ENCODE results near the gene ZDHHC14. TPM values are rescaled to one million over a fixed set of nuclear protein-coding genes. Genes with fewer than 3 reads are reported as not detected.

The ZDHHC14 gene
- total RNA-seq, 1 experiment from 2014 or later, result 8.1 TPM

DNA sequence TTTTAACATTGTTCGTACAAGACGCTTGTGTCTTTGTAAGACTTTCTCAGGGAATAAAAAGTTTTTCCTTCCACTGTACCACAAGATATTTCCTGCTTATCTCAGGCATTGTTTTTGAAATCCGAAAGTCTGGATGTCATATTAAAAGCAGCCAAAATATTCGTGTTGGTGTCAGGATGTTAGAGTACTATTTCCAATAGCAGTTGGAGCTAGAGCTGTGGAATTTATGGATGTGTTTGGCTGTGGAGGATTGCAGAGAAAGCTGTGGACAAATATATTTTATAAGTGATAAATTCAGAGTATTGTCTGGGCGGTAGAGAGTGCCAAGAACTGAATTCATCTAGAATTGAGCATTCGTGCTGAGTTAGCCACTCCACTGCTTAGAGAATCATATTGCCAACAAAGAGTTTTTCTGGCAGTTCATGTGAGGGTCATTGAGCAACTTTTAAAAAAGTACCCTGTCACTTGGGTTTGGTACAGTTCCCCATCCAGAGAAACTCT lies 57.7 kb downstream of the ZDHHC14 start:
- DNase-seq (ENCODE audit: low read depth), result no peak

DNA sequence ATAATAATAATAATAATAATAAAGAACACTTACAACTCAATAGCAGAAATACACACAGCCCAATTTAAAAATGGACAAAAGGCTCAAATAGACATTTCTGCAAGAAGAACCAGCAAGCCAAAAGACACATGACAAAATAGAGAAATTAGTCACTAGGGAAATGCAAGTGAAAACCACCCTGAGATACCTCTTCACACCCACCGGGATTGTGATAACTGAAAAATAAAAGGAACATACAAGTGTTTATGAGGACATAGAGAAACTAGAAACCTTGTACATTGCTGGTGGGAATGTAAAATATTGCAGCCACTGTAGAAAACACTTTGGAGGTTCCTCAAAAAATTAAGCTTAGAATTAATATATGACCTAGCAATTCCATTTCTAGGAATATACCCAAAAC lies 59.2 kb downstream of the ZDHHC14 start:
- no peak for DNase-seq (ENCODE audit: low read depth)

DNA sequence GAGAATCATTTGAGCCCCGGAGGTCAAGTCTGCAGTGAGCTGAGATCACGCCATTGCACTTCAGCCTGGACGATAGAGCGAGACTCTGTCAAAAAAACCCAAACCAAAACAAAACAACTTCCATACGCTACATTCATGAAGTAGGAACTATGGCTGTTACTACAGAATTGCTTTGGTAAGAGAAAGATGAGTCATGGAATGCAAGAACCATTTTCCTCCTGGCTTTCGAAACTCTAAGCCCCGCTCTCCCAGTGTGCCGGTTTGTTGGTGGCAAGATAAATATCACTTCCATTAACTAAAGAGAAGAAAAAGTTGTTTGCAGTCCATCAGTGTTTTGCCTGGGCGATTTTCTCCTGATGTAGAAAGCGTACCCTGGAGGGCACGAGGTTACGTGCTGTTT lies 61.3 kb downstream of the ZDHHC14 start:
- DNase-seq (ENCODE audit: low read depth), result no peak

DNA sequence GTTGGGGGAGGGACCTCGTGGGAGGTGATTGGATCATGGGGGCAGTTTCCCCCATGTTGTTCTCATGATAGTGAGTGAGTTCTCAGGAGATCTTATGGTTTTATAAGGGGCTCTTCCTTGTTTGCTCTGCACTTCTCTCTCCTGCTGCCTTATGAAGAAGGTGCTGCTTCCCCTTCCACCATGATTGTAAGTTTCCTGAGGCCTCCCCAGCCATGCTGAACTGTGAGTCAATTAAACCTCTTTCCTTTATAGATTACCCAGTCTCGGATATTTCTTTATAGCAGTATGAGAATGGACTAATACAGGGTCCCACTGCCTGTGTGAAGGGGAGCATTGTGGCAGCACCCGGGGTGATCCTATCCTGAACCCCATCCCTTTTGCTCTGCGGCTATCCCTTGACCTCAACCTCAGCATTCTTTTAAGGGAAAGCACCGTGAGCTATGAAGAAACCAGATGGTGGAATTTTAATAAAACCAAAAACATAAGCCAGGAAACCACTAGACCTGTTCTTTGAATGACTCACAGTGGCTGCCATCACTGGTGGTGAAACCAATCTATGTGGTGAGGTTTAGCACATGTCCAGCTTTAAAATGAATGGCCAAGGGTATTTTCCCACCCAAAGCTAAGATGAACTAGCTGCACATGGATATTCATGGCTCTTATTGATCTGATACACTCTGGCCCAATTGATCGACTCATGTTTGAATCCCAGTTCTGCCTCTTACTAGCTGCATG lies 62.2 kb downstream of the ZDHHC14 start:
- peak; percentile 90 for DNase-seq (ENCODE audit: low read depth)

DNA sequence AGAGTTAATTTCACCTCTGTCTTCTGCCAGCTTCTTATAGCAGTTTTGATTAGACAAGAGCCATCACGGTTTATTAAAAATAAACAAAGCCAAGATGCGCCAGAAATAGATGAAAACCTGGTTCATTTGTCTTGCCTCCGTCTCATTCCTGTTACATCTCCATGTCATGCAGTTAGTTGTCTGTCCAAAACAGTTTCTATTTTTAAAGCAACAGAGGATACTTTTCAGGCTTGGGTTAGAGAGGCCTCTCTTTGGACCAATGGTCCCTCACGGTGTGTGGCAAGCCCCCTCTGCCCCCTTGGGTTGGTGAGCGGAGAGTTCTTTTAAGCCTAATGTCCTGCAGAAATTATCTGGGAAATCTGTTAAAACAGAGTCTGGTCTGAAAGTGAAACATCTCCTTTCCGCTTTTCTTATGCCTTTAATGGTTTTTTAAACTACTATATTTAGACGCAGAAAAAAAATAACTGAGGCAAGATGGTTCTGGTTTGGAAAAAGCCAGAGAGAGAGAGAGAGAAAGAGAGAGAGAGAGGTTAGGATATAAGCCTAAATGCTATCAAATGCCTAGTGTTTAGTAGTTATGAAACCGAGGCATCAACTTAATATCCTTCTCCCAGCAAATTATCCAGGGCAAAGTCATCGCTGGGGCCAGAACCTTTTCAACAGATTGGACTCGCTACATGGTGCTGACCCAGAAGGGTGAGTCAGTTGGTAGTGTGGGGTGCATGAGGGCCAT lies 64.5 kb downstream of the ZDHHC14 start:
- DNase-seq (ENCODE audit: low read depth), result no peak

DNA sequence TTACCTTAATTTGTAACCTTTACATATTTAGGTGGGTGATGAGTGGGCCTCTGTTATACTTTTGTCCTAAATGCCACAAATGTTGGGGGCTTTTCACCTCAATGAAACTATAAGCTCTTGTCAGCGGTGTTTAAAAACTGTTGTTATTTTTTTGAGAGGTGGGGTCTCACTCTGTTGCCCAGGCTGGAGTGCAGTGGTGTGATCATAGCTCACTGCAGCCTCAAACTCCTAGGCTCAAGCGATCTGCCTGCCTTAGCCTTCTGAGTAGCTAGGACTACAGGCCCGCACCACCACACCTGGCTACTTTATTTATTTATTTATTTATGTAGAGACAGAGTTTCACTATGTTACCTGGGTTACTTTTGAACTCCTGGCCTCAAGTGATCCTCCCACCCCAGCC lies 66.7 kb downstream of the ZDHHC14 start:
- DNase-seq (ENCODE audit: low read depth), result no peak

DNA sequence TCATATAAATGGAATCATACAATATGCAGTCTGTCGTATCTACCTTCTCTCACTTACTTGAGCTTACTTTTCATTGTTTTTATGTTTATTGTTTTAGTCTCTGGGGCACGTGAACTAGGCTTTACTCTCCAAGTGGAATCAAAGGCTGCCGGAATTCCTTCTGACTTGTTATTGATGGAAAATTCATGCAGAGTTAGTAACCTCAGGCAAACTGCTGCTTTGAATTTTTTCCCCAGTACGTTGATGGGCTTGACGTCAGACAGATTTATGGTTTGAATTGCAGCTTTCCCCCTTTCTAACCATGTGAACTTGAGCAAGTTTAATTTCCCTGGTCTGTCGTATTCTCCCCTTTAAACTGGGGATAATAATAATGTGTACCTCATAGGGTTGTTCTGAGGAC lies 68.6 kb downstream of the ZDHHC14 start:
- DNase-seq (ENCODE audit: low read depth), result no peak

DNA sequence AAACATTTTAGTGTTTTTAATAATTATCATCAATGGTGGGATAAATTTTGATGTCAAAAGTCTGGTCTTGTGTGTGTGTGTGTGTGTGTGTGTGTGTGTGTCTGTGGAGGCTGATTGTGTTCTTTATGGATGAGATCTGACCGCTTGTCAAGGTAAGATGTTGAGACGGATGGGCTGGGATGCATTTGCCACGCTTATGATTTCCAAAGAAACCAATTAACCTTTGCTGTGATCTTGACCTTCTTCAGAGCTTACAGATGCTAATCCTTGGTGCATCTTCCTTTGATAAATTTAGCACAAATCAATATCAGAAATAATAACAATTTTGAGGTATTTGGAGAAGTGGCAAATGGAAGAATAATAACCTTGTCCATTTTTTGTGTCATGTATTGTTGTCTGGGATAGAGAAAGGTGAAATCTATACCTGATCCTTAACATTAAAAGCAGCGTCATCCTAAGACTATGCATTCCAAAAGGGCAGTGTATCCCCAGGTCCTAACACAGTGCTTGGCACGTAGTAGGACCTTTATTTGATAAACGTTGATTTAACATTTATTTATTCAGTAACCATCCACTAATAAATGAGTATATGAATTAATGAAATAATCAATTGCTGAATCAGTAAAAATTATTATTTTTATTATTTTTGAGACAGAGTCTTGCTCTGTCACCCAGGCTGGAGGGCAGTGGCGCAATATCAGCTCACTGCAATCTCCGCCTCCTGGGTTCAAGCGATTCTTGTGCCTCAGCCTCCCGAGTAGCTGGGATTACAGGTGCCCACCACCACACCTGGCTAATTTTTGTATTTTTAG lies 70.1 kb downstream of the ZDHHC14 start:
- no peak for DNase-seq (ENCODE audit: low read depth)

DNA sequence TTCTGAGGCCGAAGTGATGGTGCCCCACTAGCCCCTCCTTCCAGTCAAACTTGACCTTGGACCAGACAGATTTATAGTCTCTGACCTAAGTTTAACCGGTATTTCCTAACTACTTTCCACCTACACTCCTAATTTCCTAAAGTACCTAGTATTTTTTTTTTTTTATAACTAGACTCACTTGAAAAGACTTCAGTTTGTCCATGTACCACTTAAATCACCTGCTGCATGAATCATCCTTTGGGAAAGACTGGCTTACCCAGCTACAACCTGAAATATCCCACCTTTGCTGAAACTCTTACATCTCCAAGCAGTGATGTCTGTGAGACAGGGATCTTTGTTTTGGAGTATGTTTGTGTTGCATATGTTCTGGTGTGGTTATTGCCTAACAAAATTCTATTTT lies 71.1 kb downstream of the ZDHHC14 start:
- no peak for DNase-seq (ENCODE audit: low read depth)

DNA sequence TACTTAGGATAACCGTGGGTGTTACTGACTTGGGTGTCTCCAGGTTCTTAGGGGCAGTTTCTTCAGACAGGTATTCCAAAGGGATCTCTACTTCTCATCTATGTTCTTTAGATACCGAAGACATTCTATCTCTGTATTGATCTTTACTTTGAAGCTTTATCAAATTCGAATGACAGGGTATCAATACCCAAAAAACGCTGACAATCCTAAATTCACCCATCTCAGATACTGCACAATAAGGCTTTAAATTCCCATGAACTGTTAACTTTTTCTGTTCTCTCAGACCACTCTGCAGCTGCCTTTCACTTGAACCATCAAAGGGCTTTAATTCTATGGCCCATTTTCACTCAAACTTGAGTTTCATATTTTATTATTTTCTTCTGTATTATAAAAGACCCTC lies 72.1 kb downstream of the ZDHHC14 start:
- DNase-seq (ENCODE audit: low read depth), result no peak

DNA sequence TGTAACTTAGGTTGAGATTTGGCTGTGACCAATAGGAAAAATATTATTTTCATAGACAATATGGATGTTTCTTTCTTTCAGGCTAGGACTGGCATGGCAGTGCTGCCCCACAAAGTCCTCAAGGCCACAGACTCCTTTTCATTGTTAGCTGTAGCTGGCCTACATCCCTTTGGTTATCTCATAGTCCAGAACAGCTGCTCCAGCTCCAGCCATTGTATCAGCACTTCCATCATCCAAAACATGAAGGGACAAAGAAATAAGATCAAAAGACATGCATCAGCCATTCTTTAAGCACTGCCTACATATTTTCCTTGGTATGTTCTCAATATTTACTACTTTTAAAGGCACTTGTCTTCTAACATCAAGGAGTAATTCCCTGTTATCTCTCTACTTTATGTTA lies 73.0 kb downstream of the ZDHHC14 start:
- no peak for DNase-seq (ENCODE audit: low read depth)

DNA sequence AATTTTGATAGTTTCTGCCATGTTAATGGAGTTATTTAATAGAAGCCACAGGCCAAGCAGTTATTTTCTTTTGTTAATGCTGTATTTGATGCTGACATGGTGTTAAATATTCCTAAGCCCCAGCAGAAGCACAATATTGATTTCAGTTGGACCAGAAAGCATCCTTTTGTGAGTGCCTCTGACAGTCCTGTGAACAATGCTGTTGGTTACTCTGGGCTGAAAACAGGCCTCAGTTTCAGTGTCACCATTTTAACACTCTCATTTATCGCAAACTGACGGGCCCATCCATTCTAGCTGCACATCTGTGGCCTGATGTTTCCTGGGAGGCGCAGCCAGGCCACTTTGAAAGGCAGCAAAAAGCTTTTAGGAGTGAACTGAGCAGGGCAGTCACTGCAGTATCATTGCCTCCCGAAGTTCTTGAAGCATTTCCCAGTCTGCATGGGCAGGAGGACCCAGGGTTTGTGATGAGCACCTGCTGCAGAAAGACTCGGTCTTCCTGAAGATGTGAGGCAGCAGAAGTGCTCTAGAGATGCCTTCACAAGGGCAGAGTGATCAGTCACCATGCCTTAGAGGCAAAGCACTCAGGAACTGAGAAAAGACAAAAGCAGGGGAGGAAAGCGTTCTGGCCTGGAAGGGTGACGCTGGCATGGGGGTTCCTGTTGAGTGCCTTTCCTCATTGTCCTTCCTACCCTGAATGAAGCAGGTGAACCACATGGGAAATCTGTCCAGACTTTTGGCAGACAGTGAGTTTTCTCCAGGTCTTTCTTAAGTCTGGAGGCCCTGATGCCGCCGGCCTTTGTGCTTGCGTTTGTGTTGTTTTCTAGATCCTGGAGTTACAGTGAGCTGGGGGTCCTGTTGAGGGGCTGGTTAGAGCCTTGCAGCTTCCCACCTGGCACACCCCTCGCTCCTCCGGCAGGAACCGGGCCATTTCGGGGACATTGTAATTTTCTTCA lies 74.0 kb downstream of the ZDHHC14 start:
- DNase-seq (ENCODE audit: low read depth), result no peak

DNA sequence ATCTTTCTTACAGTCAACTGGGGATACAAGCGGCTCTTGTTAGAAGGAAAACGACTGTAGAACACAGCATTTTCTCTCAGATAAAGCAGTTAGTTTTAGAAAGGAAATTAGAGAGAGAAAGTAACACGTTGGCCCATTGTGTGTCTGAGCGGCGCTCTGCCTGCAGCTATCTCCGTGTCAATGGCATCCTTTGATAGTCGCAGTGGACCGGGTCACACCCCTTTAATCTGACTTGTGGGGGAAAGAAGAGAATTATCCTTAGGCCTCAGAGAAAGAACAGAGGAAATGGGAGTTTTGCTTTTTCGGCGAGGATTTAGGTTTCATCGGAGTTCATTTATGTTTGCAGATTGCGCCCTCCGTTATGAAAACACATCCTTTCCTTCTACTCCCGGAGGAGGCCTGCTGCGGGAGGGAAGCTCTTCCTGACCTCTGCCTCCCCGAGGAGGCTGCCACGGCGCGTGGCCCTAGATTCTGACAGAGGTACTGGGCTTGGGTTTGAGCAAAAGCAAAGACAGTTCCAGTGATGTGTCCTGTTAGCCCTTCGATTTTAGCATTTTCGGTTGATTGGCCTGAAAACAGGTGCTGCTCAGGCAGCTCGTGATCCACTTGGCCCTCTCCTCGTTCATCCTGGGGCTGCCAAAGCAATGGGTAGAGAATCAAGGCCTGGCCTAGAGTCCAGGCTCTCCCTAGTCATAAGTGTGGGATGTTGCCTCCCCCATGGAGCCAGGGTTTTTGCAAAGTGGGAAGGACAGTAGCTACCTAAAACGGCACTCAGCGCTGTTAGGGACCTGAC lies 74.9 kb downstream of the ZDHHC14 start:
- DNase-seq (ENCODE audit: low read depth), result no peak

DNA sequence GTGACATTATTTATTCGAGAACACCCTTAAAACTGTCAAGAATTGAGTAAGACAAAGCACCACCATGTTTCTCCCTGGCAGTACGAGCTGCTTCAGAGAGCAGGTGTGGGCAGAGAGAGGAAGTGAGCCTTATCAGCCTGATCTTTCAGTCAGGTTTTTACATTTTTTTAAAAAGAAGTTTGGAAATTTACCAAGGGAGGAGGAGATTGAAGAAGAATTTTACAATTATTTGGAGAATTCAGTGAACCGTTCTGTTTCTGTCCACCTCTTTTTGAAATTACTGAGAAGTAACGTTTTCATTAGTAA lies 75.5 kb downstream of the ZDHHC14 start:
- DNase-seq (ENCODE audit: low read depth), result no peak

DNA sequence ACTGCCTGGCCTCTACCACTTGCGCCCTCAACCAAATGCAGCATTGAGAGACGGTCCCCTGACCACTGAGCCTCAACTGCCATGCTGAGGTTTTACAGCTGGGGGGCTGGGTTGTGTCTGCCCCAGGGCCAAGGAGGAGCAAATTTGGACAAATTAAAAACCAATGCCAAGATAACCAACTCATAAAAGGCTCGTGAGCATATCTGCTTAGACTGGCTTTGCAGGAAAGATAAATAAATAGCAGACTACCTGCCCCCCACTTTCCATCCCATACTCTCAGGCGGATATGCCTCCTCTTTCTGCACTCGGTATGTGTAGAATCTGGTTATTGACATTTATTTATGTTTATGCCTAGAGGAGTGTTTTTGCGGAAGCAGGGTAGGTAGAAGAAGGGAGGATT lies 76.8 kb downstream of the ZDHHC14 start:
- no peak for DNase-seq (ENCODE audit: low read depth)

DNA sequence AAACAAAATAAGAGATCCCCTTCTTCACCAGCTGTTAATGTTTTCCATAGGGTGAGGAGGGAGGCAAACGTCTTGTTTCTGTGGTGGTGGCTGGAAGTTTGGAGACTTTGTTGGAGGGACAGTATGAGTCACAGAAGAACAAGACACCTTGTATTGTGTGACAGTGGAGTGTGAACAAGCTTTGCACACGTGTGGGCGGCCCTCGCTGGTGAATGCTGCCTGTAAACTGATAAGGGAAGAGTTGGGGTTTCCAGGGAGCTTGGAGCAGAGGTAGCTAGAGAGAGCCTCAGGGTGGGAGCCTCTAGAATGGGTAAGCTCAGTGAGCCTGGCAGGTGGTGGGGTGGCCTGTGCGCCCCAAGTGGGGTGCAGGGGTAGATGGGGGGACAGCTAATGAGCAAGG lies 78.3 kb downstream of the ZDHHC14 start:
- DNase-seq (ENCODE audit: low read depth), result no peak

DNA sequence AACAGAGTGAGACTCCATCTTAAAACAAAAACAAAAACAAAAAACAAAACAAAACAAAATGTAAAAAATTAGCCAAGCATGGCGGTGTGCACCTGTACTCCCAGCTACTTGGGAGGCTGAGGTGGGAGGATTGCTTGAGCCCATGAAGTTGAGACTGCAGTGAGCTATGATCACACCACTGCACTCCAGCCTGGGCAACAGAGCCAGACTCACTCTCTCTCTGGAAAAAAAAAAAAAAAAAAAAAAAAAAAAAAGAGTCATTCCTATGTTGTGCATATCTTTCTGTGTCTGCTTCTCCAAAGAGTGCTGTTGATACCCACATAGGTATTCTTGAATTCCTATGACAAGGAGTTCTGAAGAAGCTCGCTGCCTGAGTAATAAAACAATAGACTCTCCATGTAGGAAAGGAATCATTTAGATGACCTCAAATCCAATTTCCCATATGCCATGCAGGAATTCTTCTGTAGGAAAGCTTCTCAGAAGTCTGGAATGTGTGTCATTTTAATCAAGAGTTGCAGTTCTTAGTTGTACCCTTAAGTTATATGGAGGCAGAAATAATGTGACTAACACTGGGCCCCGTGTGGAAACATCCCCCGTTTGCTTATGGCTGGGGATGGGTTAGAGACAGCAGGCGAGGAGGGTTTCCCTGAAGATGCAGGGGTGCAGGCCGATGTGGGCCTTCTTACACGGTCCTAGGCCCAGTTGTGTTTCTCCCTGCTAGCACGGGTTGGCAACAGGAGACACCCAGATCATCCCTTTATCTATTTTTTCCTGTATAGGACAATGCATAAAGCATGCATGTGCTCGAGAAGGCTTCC lies 79.4 kb downstream of the ZDHHC14 start:
- no peak for DNase-seq (ENCODE audit: low read depth)

DNA sequence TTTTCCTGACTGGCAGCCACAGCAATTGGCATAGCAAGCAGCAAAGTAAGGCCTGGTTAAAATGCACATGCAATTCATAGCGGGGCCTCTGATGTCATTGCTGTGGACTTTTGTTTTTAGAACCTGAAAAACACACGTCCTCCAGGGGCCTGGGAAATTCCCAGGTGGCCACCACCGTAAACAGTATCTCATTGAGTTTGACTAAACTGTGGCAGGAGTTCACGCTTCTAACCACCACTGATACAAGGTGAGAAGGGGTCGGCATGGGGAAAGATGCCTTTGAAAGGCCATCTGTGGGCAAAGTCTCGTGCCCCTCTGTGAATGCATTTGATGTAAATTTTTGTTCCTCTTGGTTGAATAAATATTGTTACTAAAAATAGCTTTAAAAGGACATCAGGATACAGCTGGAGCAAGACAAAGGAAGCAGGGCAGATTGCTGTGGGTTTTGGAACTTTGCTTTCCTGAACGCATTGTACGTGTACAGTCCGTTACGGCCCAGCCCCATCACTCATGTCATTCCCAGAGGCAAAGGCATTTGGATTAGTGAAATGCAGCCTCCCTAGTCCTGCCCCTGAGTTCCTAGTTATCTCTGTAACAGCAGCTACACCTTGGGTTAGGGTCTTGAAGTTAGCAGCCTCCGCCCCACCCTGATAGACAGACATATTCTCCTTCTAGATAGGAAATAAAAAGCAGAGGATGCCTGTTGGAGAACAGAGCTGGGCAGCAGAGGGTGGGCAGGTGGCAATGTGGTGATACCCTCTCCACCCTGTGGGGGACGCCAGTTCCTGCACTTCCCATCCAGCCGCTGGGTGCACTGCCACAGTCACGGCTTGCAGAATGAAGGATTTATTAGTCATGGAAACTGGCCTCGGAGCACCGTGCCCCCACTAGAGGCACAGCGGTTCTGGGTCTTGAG lies 80.3 kb downstream of the ZDHHC14 start:
- DNase-seq (ENCODE audit: low read depth), result no peak

Data from HT1080 (cell line).